HG02973 (cell line): ENCODE data around the gene TBC1D5.
"Not testable (repeated sequence)": the region's sequence is repeated elsewhere in the genome, so short reads cannot be mapped to it uniquely, and the experiment has no call there.

Experiments
- ATAC-seq: cut with Tn5 transposase; IDR thresholded peaks from one replicate; pipeline ENCODE4 v1.9.1; 2021; ENCODE audit warnings: moderate library complexity; ENCODE audit not compliant: unreplicated experiment

The TBC1D5 gene, protein sequence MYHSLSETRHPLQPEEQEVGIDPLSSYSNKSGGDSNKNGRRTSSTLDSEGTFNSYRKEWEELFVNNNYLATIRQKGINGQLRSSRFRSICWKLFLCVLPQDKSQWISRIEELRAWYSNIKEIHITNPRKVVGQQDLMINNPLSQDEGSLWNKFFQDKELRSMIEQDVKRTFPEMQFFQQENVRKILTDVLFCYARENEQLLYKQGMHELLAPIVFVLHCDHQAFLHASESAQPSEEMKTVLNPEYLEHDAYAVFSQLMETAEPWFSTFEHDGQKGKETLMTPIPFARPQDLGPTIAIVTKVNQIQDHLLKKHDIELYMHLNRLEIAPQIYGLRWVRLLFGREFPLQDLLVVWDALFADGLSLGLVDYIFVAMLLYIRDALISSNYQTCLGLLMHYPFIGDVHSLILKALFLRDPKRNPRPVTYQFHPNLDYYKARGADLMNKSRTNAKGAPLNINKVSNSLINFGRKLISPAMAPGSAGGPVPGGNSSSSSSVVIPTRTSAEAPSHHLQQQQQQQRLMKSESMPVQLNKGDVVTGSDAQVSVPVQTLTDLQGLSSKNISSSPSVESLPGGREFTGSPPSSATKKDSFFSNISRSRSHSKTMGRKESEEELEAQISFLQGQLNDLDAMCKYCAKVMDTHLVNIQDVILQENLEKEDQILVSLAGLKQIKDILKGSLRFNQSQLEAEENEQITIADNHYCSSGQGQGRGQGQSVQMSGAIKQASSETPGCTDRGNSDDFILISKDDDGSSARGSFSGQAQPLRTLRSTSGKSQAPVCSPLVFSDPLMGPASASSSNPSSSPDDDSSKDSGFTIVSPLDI

DNA sequence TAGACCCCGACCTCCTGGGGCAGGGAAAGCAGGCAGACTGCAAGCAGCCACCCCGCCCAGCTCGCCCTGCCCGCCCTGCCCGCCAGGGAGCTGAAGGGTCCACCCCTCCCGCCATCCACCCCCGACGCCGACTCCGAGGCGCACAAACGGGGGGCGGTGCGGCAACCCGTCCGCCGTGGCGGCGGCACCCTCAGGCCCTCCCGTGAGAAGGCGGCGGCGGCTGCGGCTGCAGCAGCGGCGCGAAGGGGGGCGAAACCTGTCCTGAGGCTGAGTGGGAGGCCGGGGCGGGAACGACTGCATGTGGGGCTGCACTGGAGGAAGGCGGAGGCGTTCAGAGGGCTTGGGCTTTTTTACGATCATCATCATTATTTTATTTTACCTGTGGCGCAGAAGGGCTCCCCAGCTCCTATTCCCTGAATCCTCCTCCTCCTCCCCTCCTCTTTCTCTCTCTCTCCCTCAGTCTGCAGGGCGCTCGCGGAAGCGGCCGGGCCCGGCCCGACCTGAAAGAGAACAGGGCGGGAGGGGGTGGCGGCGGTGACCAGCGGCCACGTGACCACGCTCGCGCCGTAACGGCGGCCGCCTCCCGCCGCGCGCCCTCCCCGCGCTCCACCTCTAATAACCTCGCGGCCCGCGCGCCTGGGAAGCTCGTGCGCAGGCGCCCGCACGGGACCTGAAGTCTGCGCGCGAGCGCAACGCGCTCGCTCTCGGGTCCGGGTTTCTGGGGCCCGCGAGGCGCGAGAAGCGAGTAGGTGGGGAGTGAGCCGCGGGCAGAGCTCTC lies at the start of gene TBC1D5:
TBC1D5 (minus strand) TSS at position 530 of the 778 bp plus-strand sequence. CDS start 234,061 bp downstream, outside the sequence.
- ATAC-seq, result peak; percentile 73

- ATAC-seq, result no peak
Observed at GRCh38 chr3:17783426-17783825, 41.0 kb upstream of the TBC1D5 start.

- ATAC-seq, result no peak
Observed at GRCh38 chr3:17782751-17783150, 40.3 kb upstream of the TBC1D5 start.

DNA sequence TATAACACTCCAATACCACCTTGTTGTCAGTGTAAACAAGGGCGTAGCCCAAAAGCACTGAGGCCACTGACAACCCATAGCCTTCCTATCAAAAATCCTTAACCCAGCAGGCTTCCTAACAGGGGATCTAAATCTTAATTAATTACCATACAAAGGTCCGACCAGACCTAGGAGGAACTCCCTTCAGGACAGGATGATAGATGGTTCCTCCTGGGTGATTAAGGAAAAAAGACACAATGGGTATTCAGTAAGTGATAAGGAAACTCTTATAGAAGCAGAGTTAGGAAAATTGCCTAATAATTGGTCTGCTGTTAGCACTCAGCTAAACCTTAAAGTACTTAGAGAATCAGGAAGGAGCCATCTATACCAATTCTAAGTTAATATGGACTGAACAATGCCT lies 37.9 kb upstream of the TBC1D5 start:
- not testable (repeated sequence) for ATAC-seq

DNA sequence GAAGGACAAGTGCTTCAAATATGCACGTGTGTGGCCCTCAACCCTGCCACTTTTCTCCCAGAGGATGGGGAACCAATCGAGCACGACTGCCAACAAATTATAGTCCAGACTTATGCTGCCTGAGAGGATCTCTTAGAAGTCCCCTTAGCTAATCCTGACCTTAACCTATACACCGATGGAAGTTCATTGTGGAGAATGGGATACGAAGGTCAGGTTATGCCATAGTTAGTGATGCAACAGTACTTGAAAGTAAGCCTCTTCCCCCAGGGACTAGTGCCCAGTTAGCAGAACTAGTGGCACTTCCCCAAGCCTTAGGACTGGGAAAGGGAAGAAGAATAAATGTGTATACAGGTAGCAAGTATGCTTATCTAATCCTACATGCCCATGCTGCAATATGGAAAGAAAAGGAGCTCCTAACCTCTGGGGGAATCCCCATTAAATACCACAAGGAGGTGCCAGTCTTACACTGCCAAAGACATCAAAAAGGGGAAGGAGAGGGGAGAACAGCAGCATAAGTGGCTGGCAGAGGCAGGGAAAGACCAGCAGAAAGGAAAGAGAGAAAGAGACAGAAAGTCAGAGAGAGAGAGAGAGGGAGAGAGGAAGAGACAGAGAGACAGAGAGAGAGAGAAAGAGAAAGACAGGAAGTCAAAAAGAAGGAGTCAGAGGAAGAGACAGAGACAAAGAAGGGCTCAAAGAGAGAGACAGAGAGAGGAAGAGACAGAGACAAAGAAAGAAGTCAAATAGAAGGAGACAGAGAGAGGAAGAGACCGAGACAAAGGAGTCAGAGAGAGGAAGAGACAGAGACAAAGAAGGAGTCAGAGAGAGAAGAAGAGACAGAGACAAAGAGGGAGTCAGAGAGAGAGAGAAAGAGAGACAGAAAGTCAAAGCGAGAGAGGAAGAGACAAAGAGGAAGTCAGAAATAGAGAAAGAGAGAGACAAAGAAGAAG lies 37.1 kb upstream of the TBC1D5 start:
- ATAC-seq, result not testable (repeated sequence)

GRCh38 chr3:17777326-17777725 lies 34.9 kb upstream of the TBC1D5 start:
- not testable (repeated sequence) for ATAC-seq

- no peak for ATAC-seq
Observed at GRCh38 chr3:17775073-17775472, 32.6 kb upstream of the TBC1D5 start.

DNA sequence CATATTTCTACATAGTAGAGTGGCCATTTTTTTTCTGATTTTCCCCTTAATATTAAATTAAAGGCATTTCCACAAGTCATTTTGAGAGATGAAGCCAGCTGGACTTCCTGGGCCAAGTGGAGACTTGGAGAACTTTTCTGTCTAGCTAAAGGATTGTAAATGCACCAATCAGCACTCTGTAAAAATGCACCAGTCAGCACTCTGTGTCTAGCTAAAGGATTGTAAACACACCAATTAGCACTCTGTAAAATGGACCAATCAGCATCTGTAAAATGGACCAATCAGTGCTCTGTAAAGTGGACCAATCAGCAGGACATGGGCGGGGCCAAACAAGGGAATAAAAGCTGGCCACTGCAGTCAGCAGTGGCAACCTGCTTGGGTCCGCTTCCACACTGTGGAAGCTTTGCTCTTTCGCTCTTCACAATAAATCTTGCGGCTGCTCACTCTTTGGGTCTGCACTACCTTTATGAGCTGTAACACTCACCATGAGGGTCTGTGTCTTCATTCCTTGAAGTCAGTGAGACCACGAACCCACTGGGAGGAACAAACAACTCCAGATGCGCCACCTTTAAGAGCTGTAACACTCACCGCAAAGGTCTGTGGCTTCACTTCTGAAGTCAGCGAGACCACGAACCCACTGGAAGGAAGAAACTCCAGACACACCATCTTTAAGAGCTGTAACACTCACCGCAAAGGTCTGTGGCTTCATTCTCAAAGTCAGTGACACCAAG lies 31.9 kb upstream of the TBC1D5 start:
- not testable (repeated sequence) for ATAC-seq

DNA sequence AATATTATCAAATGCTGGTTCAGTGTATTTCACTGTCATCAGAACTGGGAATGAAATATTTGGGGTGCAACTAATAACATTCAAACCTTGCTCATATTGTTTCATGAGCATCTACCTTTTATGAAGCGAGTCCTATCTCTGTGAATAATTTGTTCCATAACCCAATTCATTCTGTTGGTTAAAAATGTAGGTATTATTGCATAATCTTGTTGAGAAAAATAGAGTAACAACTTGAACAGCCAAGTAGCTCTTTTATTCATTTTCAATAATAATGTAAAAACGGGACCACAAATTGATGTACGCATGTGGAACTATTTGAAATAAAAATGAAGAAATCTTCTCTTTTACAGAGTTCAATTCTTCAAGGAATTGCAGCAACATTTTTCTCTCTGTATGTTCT lies 30.1 kb upstream of the TBC1D5 start:
- no peak for ATAC-seq

GRCh38 chr3:17771177-17772017 lies 29.0 kb upstream of the TBC1D5 start:
- no peak for ATAC-seq

DNA sequence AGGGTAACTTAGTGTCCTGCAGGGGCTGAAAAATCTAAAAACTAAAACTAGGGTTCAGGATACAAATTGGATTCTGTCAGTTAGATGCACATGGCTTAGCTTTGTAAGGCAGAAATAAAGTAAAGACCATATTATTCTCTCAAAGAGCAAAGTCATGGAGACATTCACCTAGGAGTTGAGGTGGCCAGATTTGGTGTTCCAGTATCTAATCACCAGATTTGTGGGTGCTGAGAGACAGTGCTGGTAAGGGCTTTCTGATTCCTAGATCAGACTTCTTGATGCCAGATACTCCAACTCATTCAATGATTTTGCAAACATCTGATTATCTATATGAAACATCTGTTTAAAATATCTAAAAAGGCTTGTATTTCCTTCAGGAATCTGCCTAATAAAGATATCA lies 28.3 kb upstream of the TBC1D5 start:
- ATAC-seq, result no peak

DNA sequence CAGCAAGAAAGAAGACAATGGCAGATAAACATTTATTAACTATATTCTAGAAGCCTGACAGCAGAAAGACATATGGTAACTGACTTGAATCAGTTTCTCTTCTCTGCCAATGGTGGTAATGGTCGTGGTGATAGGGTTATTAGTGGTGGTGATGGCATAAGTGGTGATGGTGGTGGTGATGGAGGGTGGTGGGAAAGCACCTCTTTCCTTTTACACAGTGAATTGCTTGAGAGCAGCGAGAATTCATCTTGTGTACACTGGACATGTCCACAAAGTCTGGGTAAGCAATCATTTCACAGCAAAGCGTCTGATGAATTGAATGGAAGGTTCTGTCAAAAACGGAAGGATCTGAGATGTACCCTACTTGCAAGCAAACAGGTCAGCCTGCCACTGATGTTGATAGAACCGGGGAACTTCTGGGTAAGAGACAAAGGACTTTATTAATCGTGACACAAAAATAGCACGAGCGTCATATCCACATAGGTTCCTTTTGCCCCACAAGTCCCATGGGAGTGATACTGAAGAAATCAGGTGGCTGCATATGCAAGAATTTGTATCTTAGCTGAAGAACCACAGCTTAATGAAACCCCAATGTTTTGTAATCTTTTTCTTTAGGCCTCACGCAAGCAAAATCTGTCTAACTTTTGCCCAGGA lies 23.5 kb upstream of the TBC1D5 start:
- ATAC-seq, result peak; percentile 61

DNA sequence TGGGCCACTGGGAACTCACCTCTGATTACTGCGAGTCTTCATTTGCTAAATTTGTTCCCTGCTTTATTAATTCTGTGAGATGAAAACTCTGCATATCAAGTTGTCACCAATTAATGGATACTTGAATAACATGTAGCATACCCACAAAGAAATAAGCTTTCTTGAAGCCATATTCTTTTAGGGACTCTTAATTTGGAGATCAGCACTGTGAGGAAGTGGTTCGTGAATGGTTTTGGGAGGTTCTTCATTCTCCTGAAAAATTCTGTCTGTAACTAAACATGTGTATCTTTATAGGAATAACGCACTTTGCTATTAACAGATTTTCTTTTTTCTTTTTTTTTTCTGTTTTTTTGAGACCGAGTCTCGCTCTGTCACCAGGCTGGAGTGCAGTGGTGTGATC lies 19.1 kb upstream of the TBC1D5 start:
- no peak for ATAC-seq

GRCh38 chr3:17759901-17760300 lies 17.5 kb upstream of the TBC1D5 start:
- ATAC-seq, result no peak

DNA sequence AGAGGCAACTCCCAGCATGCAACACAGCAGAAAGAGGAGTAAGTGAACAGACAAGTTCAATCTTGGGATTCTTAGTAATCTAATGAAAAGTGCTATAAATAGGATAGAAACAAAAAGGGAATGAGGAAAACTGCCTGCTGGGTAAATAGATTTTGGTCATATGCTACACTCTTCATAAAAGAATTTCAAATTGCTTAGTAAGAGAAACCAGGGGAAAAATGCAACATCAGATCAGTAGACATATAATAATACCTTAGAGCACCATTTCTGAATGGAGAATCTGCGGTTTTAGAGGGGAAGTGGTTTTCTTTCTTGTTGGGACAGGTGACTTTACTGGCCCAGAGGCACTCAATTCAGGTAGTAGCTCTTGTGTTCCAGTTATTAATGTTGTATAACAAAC lies 13.4 kb upstream of the TBC1D5 start:
- no peak for ATAC-seq

DNA sequence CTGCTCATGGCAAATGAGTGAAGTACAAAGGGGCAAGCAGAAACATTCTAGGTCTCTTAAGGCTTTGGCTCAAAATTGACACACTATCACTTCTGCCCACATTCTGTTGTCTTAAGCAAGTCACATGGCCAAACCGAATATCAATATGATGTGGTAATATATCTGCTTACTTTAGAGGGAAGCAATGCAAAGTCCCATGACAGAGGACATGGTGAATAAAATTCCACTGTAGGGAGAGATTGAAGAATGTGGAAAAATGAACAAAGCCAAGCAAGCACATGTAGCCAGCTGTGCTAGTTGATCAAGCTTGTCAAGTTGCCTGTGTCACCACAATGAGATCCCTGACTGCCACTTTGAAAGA lies 11.2 kb upstream of the TBC1D5 start:
- no peak for ATAC-seq

GRCh38 chr3:17752876-17753631 lies 10.6 kb upstream of the TBC1D5 start:
- no peak for ATAC-seq
